SK-N-SH treated with all-trans-retinoic acid at 6 μM for 48 hours (cell line): ENCODE measurements around the gene MORF4L1.
A peak's percentile ranks its signal among the peaks of the same experiment; 100 is the strongest.

ENCODE experiments used
- ATAC-seq: fragments of 200-7000 bp; cut with Tn5 transposase; 3 replicates; pipeline ENCODE4 v1.9.1; 2020; ENCODE audit warnings: mild to moderate bottlenecking, moderate library complexity
- ARNTL ChIP-seq: fragments of 450-650 bp; formaldehyde crosslinking; IDR thresholded peaks from 2 replicates; pipeline ENCODE4 v1.5.0; 2020; ENCODE audit warnings: low read depth, mild to moderate bottlenecking, moderate library complexity, borderline replicate concordance
- BACH2 ChIP-seq: fragments of 250-450 bp; sonication (Bioruptor Pico); IDR thresholded peaks from 2 replicates; pipeline ENCODE4 v1.9.0; 2021; ENCODE audit warnings: mild to moderate bottlenecking, borderline replicate concordance
- CREB5 ChIP-seq: fragments of 250-450 bp; sonication (Bioruptor Pico); IDR thresholded peaks from 2 replicates; pipeline ENCODE4 v1.5.1; 2020; ENCODE audit warnings: low read depth, mild to moderate bottlenecking, moderate library complexity
- CSDC2 ChIP-seq: fragments of 250-450 bp; sonication (Bioruptor Pico); IDR thresholded peaks from 2 replicates; pipeline ENCODE4 v1.5.0; 2020; ENCODE audit warnings: mild to moderate bottlenecking, moderate library complexity
- ESRRG ChIP-seq: fragments of 250-450 bp; sonication (Bioruptor Pico); IDR thresholded peaks from 2 replicates; pipeline ENCODE4 v1.6.1; 2021; ENCODE audit warnings: mild to moderate bottlenecking
- GLIS3 ChIP-seq: fragments of 250-450 bp; sonication (Bioruptor Pico); IDR thresholded peaks from 2 replicates; pipeline ENCODE4 v1.5.0; 2020; ENCODE audit warnings: mild to moderate bottlenecking, moderate library complexity
- ISL1 ChIP-seq: fragments of 250-450 bp; sonication (Bioruptor Pico); IDR thresholded peaks from 2 replicates; pipeline ENCODE4 v2.1.2; 2022; ENCODE audit warnings: mild to moderate bottlenecking, moderate library complexity
- OSR1 ChIP-seq: fragments of 250-450 bp; sonication (Bioruptor Pico); IDR thresholded peaks from 2 replicates; pipeline ENCODE4 v1.8.0; 2022; ENCODE audit warnings: moderate library complexity, mild to moderate bottlenecking, inconsistent platforms
- PATZ1 ChIP-seq: fragments of 250-450 bp; sonication (Bioruptor Pico); IDR thresholded peaks from 2 replicates; pipeline ENCODE4 v1.8.0; 2020; ENCODE audit warnings: mild to moderate bottlenecking, moderate library complexity, borderline replicate concordance
- POU6F1 ChIP-seq: fragments of 250-450 bp; sonication (Bioruptor Pico); IDR thresholded peaks from 2 replicates; pipeline ENCODE4 v1.8.0; 2021; ENCODE audit warnings: low read depth, mild to moderate bottlenecking, moderate library complexity, borderline replicate concordance
- PPARA ChIP-seq: fragments of 250-450 bp; sonication (Bioruptor Pico); IDR thresholded peaks from 2 replicates; pipeline ENCODE4 v1.5.0; 2020; ENCODE audit warnings: mild to moderate bottlenecking, borderline replicate concordance
- RARB ChIP-seq: fragments of 250-450 bp; sonication (Bioruptor Pico); IDR thresholded peaks from 2 replicates; pipeline ENCODE4 v1.8.0; 2021; ENCODE audit warnings: mild to moderate bottlenecking, moderate library complexity
- SNAI2 ChIP-seq: fragments of 250-450 bp; sonication (Bioruptor Pico); IDR thresholded peaks from 2 replicates; pipeline ENCODE4 v1.5.0; 2020; ENCODE audit warnings: mild to moderate bottlenecking, moderate library complexity
- TCF4 ChIP-seq: fragments of 250-450 bp; sonication (Bioruptor Pico); IDR thresholded peaks from 2 replicates; pipeline ENCODE4 v1.8.0; 2021; ENCODE audit warnings: mild to moderate bottlenecking, moderate library complexity, borderline replicate concordance
- TOX ChIP-seq: fragments of 250-450 bp; sonication (Bioruptor Pico); IDR thresholded peaks from 2 replicates; pipeline ENCODE4 v1.8.0; 2021; ENCODE audit warnings: mild to moderate bottlenecking, moderate library complexity, borderline replicate concordance
- TSHZ2 ChIP-seq: fragments of 250-450 bp; sonication (Bioruptor Pico); IDR thresholded peaks from 2 replicates; pipeline ENCODE4 v1.5.0; 2020; ENCODE audit warnings: mild to moderate bottlenecking, moderate library complexity
- ZC3H10 ChIP-seq: fragments of 250-450 bp; sonication (Bioruptor Pico); IDR thresholded peaks from 2 replicates; pipeline ENCODE4 v1.5.1; 2021; ENCODE audit warnings: mild to moderate bottlenecking, moderate library complexity
- ZFP3 ChIP-seq: fragments of 250-450 bp; sonication (Bioruptor Pico); IDR thresholded peaks from 2 replicates; pipeline ENCODE4 v1.5.0; 2020; ENCODE audit warnings: mild to moderate bottlenecking, moderate library complexity
- ZFP30 ChIP-seq: fragments of 450-650 bp; formaldehyde crosslinking; IDR thresholded peaks from 2 replicates; pipeline ENCODE4 v1.5.0; 2022; ENCODE audit warnings: mild to moderate bottlenecking, moderate library complexity
- ZNF565 ChIP-seq: fragments of 450-650 bp; formaldehyde crosslinking; conservative IDR thresholded peaks from 2 replicates; pipeline ENCODE4 v1.5.0; 2020; ENCODE audit warnings: low read depth, mild to moderate bottlenecking, moderate library complexity
- ZNF70 ChIP-seq: fragments of 450-650 bp; formaldehyde crosslinking; IDR thresholded peaks from 2 replicates; pipeline ENCODE4 v1.5.0; 2020; ENCODE audit warnings: mild to moderate bottlenecking, moderate library complexity
- ZNF8 ChIP-seq: fragments of 450-650 bp; formaldehyde crosslinking; IDR thresholded peaks from 2 replicates; pipeline ENCODE4 v1.5.0; 2020; ENCODE audit warnings: mild to moderate bottlenecking, moderate library complexity
- TF ChIP-seq, protein P1 (sequence below): fragments of 250-450 bp; sonication (Bioruptor Pico); IDR thresholded peaks from 2 replicates; pipeline ENCODE4 v1.5.1; 2021; ENCODE audit warnings: mild to moderate bottlenecking, moderate library complexity

MORF4L1 gene

DNA sequence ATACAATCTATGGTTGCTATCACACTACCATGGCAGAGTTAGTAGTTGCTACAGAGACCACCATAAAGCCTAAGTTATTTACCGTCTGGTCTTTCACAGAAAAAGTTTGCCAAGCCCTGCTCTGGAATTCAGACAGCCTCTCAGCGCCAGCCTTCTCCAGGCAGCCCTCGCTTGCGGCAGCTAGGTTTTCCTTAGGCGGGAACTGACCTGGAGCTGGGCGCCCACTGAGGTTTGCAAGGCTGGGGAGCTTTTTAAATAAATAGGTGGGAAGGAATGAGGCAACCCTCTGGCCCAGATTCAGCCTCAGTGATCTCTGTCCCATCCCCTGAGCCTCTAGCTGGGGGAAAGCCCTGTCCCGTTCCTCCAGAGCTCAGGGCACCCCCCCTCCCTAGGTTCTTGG lies 71.0 kb downstream of the MORF4L1 start:
- no peak for TF ChIP-seq SNAI2
- no peak for TF ChIP-seq OSR1 (CRISPR knock-in tag)
- TF ChIP-seq ARNTL = no peak
- no peak for TF ChIP-seq RARB (CRISPR knock-in tag)
- no peak for TF ChIP-seq TOX
- TF ChIP-seq POU6F1 = no peak
- no peak for ATAC-seq

GRCh38 chr15:78944202-78944625 lies 71.5 kb downstream of the MORF4L1 start:
- peak; percentile 22 for ATAC-seq
- TF ChIP-seq CSDC2 (no peak), ESRRG (CRISPR knock-in tag) (no peak), SNAI2 (no peak), ZNF70 (no peak), ZFP30 (CRISPR knock-in tag) (no peak), PPARA (CRISPR knock-in tag) (no peak), ZFP3 (no peak), TCF4 (no peak), BACH2 (no peak)
- TF ChIP-seq, all 23 proteins: peak for 0

GRCh38 chr15:78944669-78945407 lies 72.1 kb downstream of the MORF4L1 start, which contains the start of gene CTSH:
Gene CTSH (minus strand): TSS chr15:78945046. CDS start chr15:78944981, 65 bp downstream.
- TF ChIP-seq BACH2 = no peak
- TF ChIP-seq PATZ1 = no peak
- TF ChIP-seq, protein P1, sequence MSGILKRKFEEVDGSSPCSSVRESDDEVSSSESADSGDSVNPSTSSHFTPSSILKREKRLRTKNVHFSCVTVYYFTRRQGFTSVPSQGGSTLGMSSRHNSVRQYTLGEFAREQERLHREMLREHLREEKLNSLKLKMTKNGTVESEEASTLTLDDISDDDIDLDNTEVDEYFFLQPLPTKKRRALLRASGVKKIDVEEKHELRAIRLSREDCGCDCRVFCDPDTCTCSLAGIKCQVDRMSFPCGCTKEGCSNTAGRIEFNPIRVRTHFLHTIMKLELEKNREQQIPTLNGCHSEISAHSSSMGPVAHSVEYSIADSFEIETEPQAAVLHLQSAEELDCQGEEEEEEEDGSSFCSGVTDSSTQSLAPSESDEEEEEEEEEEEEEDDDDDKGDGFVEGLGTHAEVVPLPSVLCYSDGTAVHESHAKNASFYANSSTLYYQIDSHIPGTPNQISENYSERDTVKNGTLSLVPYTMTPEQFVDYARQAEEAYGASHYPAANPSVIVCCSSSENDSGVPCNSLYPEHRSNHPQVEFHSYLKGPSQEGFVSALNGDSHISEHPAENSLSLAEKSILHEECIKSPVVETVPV (CRISPR knock-in tag) = no peak
- TF ChIP-seq ZNF70 = no peak
- no peak for TF ChIP-seq ESRRG (CRISPR knock-in tag)
- no peak for TF ChIP-seq ISL1
- TF ChIP-seq ARNTL = no peak
- no peak for TF ChIP-seq TSHZ2
- no peak for TF ChIP-seq ZNF565
- TF ChIP-seq OSR1 (CRISPR knock-in tag) = no peak
- no peak for TF ChIP-seq GLIS3
- TF ChIP-seq CREB5 = no peak
- TF ChIP-seq RARB (CRISPR knock-in tag) = no peak
- TF ChIP-seq CSDC2 = no peak
- no peak for TF ChIP-seq ZNF8 (CRISPR knock-in tag)
- TF ChIP-seq ZC3H10 (CRISPR knock-in tag) = no peak
- peak; percentile 89 for ATAC-seq
